ENCODE data around the gene CXCL13.

CXCL13 gene

DNA sequence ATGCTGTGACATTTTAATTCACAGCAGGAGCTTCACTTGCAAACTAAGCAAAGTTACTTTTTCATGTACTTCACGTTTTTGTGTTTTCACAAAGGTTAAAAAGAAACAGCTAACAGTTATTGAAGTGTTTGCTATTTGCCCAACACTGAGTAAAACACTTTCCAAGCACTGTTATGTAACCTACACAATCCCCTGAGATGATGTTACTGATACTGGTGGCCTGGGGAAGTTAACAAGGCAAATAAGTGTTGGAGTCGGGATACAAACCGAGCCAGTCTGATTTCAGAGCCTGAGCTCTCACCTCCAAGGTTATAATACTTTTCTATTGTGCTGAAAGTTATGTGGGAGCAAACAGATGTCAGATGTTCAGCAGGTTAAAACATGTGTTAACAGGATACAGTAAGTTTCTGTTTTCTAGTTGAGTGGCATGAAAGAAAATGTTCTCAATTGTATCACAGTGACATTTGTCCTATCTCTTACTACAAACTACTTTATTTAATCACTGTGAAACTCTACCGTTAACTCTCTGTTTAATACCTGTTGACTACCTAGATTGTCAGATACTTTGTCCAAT lies 3.9 kb upstream of the CXCL13 start:
- no peak overlapping the region for H3K4me3 ChIP-seq (ENCODE audit: low read length)
- TF ChIP-seq, protein P1, sequence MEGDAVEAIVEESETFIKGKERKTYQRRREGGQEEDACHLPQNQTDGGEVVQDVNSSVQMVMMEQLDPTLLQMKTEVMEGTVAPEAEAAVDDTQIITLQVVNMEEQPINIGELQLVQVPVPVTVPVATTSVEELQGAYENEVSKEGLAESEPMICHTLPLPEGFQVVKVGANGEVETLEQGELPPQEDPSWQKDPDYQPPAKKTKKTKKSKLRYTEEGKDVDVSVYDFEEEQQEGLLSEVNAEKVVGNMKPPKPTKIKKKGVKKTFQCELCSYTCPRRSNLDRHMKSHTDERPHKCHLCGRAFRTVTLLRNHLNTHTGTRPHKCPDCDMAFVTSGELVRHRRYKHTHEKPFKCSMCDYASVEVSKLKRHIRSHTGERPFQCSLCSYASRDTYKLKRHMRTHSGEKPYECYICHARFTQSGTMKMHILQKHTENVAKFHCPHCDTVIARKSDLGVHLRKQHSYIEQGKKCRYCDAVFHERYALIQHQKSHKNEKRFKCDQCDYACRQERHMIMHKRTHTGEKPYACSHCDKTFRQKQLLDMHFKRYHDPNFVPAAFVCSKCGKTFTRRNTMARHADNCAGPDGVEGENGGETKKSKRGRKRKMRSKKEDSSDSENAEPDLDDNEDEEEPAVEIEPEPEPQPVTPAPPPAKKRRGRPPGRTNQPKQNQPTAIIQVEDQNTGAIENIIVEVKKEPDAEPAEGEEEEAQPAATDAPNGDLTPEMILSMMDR (conservative IDR thresholded peaks at IDR 0.05; ENCODE audit: low read length) = no peak
- DNase-seq (ENCODE audit: low read depth) = no peak

DNA sequence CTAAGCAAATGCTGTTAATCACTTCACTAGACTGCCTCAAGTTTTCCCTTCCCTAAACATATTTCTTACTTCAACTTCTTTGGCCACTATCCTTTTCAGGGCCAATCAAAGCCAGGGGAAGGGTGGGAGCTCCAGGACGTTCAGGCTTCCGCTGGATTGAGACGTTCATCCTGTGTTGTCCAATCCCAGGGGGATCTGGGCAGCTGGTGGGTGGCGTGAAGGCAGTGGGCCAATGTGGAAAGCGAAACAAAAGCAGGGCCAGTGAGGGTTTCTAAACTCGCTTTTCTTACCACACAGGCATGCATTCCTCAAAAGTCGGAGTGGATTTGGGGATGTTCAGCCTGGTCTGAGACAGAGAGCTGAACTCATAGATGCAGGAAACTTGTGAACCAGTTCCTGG lies 7.6 kb downstream of the CXCL13 start:
- TF ChIP-seq, protein P1 (conservative IDR thresholded peaks at IDR 0.05; ENCODE audit: low read length) = no peak

DNA sequence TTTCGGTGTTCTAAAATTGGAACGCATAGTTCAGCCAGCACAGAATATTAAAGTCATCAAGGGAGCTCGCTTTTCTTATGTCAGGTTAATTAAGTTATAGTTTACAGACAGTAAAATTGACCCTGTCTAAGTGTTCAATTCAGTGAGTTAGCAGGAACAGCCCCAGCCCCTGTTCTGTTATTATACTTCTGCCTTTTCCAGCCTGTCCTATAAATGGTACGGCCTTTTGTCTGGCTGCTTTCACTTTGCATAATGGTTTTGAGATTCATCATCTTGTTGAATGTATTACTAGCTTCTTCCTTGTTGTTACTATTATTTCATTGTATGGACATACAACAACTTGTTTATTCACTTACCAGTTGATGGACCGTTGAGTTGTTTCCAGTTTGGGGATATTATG lies 9.5 kb downstream of the CXCL13 start:
- TF ChIP-seq, protein P1 (conservative IDR thresholded peaks at IDR 0.05; ENCODE audit: low read length) = no peak
- H3K4me3 ChIP-seq (ENCODE audit: low read length) = no peak overlapping the region
- no peak for DNase-seq (ENCODE audit: low read depth)

More for the DNA sequence above, 7.6 kb downstream of the CXCL13 start:
- no peak overlapping the region for H3K4me3 ChIP-seq (ENCODE audit: low read length)
- DNase-seq (ENCODE audit: low read depth) = no peak

DNA sequence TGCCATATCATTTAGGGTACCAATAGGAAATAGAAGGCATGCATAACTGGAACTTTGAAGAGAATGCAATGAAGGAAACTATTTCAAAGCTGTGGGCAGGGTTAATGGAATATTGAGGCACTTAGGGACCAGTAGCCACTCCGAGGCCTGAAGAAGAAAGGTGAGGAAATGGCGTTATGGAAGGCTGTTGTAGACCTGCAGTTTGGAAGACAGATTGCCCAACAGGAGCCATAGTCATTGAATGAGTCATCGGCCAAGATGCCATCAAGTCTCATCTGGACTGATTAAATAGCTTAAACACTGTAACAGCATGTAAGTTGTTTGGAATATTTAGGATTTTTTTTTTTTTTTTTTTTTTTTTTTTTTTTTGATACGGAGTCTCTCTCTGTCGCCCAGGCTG lies 11.6 kb downstream of the CXCL13 start:
- no peak overlapping the region for H3K4me3 ChIP-seq (ENCODE audit: low read length)
- TF ChIP-seq, protein P1 (conservative IDR thresholded peaks at IDR 0.05; ENCODE audit: low read length) = no peak
- peak; percentile 37 for DNase-seq (ENCODE audit: low read depth)

GRCh38 chr4:77618383-77619241 lies 13.0 kb downstream of the CXCL13 start:
- no peak overlapping the region for H3K4me3 ChIP-seq (ENCODE audit: low read length)
- TF ChIP-seq, protein P1 (conservative IDR thresholded peaks at IDR 0.05; ENCODE audit: low read length) = peak; percentile 92
- DNase-seq (ENCODE audit: low read depth) = peak; percentile 65

DNA sequence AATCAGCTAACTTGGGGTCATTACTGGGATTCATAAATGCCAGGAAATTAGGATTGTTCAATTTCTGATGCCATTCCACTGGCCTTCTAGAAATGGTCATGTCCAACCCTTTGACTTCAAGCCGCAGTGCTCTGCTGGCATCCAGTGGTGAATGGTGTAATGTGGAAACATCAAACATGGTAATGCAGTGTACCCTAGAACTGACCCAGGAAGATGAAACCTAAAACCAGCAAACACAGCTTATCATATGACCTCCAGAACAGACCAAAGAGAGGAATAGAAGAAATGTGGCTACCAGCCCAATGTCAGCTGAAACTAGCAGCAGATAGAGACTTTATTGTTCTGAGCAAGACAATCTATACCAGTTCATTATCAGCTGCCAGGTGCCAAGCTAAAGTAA lies 13.8 kb downstream of the CXCL13 start:
- TF ChIP-seq, protein P1 (conservative IDR thresholded peaks at IDR 0.05; ENCODE audit: low read length) = 0 out of 2 replicates have a peak, but pooled peaks have one; percentile 5
- H3K4me3 ChIP-seq (ENCODE audit: low read length) = no peak overlapping the region
- DNase-seq (ENCODE audit: low read depth) = no peak

GRCh38 chr4:77621254-77621653 lies 15.6 kb downstream of the CXCL13 start:
- H3K4me3 ChIP-seq (ENCODE audit: low read length) = no peak overlapping the region
- DNase-seq (ENCODE audit: low read depth) = no peak
- TF ChIP-seq, protein P1 (conservative IDR thresholded peaks at IDR 0.05; ENCODE audit: low read length) = no peak

All from AG10803 (cell line).